Activated naive CD4-positive, alpha-beta T cell treated with anti-CD3 and anti-CD28 coated beads, Interleukin-2, amount 50 U/mL, for 24 hours (primary cell): ENCODE measurements around the gene ZNF362.
A peak's percentile ranks its signal among the peaks of the same experiment; 100 is the strongest.

ENCODE experiments used
- H3K27ac Mint-ChIP-seq: one replicate; pipeline ENCODE4 v1.8.0; 2021; ENCODE audit warnings: mild to moderate bottlenecking, mixed read lengths
- H3K27me3 Mint-ChIP-seq: one replicate; pipeline ENCODE4 v1.8.0; 2021; ENCODE audit warnings: mixed read lengths
- H3K36me3 Mint-ChIP-seq: one replicate; pipeline ENCODE4 v1.8.0; 2021; ENCODE audit warnings: mixed read lengths
- H3K4me1 Mint-ChIP-seq: one replicate; pipeline ENCODE4 v1.8.0; 2021; ENCODE audit warnings: mixed read lengths
- H3K4me3 Mint-ChIP-seq: one replicate; pipeline ENCODE4 v1.8.0; 2021; ENCODE audit warnings: mild to moderate bottlenecking, mixed read lengths
- H3K9me3 Mint-ChIP-seq: one replicate; pipeline ENCODE4 v1.8.0; 2021; ENCODE audit warnings: mixed read lengths

The ZNF362 gene

DNA sequence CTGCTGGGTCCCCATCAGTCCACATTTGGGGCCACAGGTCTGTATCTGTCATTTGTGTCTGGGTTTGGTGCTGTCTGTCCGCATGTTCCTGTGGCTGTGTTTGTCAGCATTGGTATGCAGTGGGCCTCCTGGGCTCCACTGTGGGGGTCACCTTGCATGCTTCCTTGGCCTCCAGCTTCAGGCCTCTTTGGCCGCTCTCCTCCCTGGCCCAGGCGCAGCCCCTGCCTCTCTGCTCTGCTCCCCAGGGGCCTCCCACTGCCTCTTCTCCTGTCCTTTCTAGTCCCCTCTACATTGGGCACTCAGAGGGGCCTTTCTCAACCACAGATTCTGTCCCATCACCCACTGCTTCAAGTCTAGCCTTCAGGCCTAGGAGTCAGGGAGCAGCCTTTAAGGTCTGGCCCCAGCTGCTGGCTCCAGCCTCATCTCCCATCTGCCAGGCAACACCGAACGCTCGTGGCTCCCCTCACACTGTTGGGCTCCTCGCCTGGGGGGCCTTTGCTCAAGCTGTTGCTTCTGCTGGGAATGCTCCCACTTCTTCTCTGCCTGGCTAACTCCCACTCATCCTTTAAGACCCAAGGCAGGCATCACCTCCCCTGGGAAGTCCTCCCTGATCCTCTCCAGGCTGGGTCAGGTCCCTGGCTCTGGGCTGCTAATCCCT lies 14.6 kb downstream of the ZNF362 start:
- H3K4me1 Mint-ChIP-seq, result peaks cover 53% of the 10 kb centered on the region

DNA sequence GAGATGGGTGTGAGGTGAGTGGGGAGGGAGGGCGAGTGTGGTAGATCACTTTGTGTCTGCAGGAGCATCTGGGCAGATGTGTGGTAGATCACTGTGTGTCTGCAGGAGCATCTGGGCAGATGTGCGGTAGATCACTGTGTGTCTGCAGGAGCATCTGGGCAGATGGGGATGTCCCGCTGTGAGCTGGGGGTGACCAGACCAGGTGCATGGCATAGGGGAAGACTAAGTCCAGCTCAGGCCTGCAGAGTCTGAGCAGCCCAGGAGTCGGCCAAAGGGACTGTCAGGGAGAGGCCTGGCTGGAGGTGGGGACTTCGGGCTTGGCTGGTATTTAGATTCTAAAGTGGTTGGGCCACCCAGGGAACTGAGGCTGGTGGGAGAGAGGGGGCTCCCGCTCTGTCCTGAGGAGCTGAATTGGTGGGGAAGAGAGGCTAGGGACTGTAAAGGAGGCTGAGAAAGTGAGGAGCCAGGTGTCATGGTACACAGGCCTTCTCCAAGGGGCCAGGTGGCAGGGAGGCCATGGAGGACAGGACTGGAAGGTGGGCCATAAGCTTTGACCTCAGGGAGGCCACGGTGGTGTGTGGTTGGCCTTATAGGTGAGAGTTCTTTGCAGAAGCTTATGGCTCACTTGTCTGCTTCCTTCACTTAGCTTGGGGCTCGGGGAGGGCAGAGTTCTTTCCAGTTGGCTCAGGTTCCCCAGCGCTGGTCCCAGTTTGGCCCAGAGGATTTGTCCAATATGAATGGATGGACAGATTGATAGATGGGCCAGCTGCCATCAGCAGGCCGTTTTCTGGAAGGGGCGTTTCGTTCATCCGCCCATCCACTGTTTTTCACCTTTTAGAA lies 15.6 kb downstream of the ZNF362 start:
- Mint-ChIP-seq H3K4me3 (no peak overlapping the region), H3K9me3 (no peaks in the 10 kb centered on the region), H3K4me1 (peaks cover 48% of the 10 kb centered on the region), H3K36me3 (no peaks in the 10 kb centered on the region), H3K27ac (no peak overlapping the region), H3K27me3 (no peaks in the 10 kb centered on the region)

More for the DNA sequence above, 14.6 kb downstream of the ZNF362 start:
- H3K9me3 Mint-ChIP-seq, result no peaks in the 10 kb centered on the region
- no peaks in the 10 kb centered on the region for H3K36me3 Mint-ChIP-seq
- no peak overlapping the region for H3K4me3 Mint-ChIP-seq
- no peak overlapping the region for H3K27ac Mint-ChIP-seq
- H3K27me3 Mint-ChIP-seq, result no peaks in the 10 kb centered on the region

DNA sequence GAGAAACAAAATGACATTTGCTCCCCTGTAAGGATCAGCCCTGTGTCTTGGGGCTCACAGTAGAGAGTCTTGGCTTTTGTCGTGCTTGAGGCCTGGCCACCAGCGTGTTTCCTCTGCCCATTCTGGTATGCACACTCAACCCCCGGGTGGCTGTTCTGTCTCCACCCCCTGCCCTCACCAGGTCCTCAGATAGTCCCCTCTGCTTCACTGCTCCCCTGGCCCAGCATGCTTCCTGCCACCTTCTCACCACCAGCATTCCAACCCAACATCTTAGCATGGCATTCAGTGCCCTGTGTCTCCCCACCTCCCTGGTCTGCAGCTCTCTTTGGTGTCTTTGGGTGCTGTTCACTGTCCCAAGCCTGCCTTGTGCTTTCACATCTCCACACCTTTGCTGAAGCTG lies 16.2 kb downstream of the ZNF362 start:
- Mint-ChIP-seq H3K27ac (no peak overlapping the region), H3K27me3 (no peaks in the 10 kb centered on the region), H3K4me1 (peaks cover 48% of the 10 kb centered on the region), H3K4me3 (no peak overlapping the region), H3K36me3 (no peaks in the 10 kb centered on the region), H3K9me3 (no peaks in the 10 kb centered on the region)

DNA sequence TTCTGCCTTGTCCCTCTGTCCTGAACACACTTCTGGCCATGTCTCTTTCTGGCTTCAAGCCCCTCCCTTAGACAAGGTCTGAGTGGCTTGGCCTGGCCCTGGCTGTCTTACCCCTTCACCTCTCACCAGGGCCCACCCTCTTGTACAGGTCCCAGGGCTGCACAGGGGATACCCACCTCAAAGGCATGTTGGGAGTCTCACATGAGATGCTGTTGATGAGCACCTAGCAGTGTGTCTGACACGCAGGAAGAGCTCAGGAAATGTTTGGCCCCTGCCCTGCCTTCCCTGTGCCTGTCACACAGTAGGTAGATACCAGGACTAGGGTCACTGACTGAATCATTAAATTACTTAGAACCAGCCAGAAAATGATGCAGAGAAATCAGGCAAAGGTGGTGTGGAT lies 16.6 kb downstream of the ZNF362 start:
- no peaks in the 10 kb centered on the region for H3K27me3 Mint-ChIP-seq
- no peaks in the 10 kb centered on the region for H3K36me3 Mint-ChIP-seq
- H3K9me3 Mint-ChIP-seq, result no peaks in the 10 kb centered on the region
- H3K4me1 Mint-ChIP-seq, result peaks cover 44% of the 10 kb centered on the region
- H3K4me3 Mint-ChIP-seq, result no peak overlapping the region
- H3K27ac Mint-ChIP-seq, result no peak overlapping the region

DNA sequence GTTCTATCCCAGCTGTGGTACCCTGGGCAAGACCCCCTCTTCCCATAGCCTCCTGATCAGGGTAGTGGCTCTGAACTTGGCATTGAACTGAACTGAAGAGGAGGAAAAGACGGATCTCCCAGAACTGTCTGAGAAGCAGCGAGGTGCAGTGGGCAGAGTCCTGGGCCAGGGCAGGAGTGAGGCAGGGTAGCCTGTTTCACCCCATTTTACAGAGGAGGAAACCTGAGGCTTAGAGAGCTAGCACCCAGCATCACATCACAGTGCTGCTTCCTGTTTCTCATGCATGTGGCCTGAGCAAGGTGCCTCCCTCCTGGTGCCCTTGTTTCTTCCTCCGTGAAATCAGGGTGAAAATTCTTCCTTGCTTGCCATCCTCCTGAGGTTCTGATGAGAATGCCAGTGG lies 17.1 kb downstream of the ZNF362 start:
- H3K4me3 Mint-ChIP-seq, result no peak overlapping the region
- H3K4me1 Mint-ChIP-seq, result peaks cover 39% of the 10 kb centered on the region
- no peak overlapping the region for H3K27ac Mint-ChIP-seq

DNA sequence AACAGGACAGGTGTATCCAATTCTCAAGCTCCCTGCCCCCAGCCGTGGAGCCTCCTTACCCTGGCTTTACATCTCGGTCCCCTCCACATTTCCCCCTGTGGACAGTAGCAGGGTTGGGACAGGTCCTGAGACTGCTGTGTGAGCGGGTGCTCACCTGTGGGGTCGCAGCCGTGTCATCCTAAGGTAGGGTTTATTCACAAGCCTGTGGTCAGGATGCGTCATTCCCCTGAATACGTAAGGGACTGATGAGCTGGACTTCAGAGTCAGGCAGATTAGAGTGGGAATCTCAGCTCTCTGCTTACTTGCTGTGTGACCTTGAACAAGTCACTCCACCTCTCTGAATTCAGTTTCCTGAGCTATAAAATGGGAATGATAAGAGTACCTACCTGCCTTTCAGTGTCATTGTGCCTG lies 17.7 kb downstream of the ZNF362 start:
- Mint-ChIP-seq H3K36me3 (no peaks in the 10 kb centered on the region), H3K27ac (no peak overlapping the region), H3K4me1 (peaks cover 37% of the 10 kb centered on the region), H3K4me3 (no peak overlapping the region), H3K9me3 (no peaks in the 10 kb centered on the region), H3K27me3 (no peaks in the 10 kb centered on the region)

More for the DNA sequence above, 17.1 kb downstream of the ZNF362 start:
- no peaks in the 10 kb centered on the region for H3K9me3 Mint-ChIP-seq
- H3K27me3 Mint-ChIP-seq, result no peaks in the 10 kb centered on the region
- no peaks in the 10 kb centered on the region for H3K36me3 Mint-ChIP-seq

DNA sequence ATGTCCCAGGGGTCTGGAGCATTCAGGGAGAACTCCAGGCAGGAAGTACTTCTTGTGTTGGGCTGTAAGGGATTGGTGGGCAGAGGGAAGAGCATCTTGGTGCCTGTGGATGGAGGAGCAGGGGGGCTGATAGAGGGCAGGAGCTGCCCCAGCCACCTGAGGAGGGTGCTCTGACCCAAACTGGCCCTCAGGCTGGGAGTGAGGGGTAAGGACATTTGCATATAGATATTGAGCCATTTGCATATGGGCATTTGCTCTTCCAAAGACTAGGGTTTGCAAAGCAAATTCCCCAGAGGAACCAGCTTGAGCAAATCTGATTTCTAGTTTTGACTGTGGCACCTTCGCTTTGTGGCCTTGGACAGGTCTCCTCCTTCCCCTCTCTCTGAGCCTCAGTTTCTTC lies 18.2 kb downstream of the ZNF362 start:
- Mint-ChIP-seq H3K36me3 (no peaks in the 10 kb centered on the region), H3K9me3 (no peaks in the 10 kb centered on the region), H3K4me3 (no peak overlapping the region), H3K4me1 (peaks cover 37% of the 10 kb centered on the region), H3K27ac (peak overlapping the region; percentile 48), H3K27me3 (no peaks in the 10 kb centered on the region)

DNA sequence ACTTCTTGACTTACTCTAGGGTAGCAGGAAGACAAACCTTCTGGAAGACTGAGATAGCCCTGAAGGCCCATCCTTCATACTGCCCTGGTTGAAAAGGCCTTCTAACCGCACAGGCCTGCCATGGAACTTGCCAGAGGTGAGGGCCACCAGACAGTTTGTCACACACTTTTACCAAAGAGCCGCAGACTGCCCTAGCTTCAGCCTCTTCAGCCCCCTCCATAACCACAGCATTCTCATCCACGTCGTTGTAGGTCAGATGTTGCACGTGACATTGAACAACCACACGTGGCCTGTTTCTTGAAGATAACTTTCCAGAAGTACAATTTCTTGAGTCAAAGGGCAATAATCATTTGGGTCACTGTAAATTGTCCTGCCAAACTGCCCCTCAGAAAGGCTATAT lies 18.9 kb downstream of the ZNF362 start:
- peaks cover 37% of the 10 kb centered on the region for H3K4me1 Mint-ChIP-seq
- H3K9me3 Mint-ChIP-seq, result no peaks in the 10 kb centered on the region
- no peaks in the 10 kb centered on the region for H3K27me3 Mint-ChIP-seq
- peaks cover 3% of the 10 kb centered on the region for H3K36me3 Mint-ChIP-seq
- H3K27ac Mint-ChIP-seq, result no peak overlapping the region
- no peak overlapping the region for H3K4me3 Mint-ChIP-seq

DNA sequence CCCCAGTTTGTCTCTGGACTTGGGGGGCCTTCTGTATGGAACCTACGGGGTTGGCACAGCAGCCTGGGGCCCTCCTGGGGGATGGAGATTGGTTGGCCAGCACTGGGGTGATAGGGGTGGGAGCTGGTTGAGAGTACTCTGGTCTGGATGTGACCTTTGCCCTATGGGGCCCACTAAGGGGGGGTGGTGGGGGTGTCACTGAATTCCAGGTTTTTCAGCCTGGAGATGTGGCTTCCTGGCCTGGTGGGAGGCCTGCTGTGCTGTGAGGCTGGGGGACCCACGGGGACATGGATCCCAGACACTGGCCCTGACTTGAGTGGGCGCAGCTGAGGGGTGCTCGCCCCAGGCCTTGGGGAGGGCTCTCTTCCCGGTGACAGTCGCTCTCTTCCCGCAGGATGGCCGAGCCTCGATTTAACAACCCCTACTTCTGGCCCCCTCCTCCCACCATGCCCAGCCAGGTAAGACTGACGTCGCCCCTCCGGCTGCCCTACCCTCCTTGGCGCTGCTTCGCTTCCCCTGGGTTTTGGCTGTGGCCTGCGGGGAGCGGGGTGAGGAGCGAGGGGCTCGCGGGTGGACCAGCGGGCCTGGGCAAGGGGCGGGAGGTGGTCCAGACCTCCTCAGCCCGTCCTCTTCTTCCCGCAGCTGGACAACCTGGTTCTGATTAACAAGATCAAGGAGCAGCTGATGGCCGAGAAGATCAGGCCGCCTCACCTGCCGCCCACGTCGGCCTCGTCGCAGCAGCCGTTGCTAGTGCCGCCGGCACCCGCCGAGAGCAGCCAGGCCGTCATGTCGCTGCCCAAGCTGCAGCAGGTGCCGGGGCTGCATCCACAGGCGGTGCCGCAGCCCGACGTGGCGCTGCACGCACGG lies 19.6 kb downstream of the ZNF362 start:
- H3K36me3 Mint-ChIP-seq, result peaks cover 3% of the 10 kb centered on the region
- no peak overlapping the region for H3K4me3 Mint-ChIP-seq
- no peaks in the 10 kb centered on the region for H3K9me3 Mint-ChIP-seq
- H3K27ac Mint-ChIP-seq, result no peak overlapping the region
- no peaks in the 10 kb centered on the region for H3K27me3 Mint-ChIP-seq
- H3K4me1 Mint-ChIP-seq, result peaks cover 34% of the 10 kb centered on the region

DNA sequence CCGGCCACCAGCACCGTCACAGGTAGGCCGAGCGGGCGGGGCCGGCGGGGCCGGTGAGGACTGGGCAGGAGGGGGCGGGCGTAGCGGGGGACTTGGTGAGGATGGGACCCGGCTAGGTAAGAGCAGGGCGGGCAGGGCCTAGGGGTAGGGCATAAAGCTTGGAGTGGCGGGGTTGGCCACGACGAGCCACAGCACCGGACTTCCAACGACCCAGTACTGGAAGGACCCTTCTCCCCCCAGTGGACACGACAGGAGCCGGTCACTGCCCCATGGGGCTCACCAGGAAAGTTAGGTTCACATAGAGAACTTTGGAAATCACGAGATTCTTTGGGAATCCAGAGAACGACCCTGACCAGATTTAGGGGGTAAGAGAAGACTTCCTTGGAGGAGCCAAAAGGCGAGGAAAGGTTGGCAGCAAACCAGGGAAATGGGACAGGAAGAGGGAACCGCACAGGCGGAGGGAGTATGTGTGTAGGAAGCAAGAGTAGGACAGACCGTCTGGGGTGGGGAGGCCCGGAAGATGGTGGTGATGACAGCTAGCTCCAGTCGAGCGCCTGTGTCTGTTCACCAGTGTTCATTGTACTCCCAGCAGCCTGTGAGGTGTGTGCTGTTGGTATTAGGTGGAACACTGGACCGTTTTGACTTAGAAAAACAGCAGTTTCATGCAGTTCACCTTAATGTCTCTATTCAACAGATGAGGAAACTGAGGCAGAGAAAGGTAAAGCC lies 20.4 kb downstream of the ZNF362 start:
- H3K9me3 Mint-ChIP-seq, result no peaks in the 10 kb centered on the region
- H3K27ac Mint-ChIP-seq, result no peak overlapping the region
- H3K4me3 Mint-ChIP-seq, result no peak overlapping the region
- peaks cover 26% of the 10 kb centered on the region for H3K4me1 Mint-ChIP-seq
- H3K27me3 Mint-ChIP-seq, result no peaks in the 10 kb centered on the region
- H3K36me3 Mint-ChIP-seq, result peaks cover 3% of the 10 kb centered on the region

DNA sequence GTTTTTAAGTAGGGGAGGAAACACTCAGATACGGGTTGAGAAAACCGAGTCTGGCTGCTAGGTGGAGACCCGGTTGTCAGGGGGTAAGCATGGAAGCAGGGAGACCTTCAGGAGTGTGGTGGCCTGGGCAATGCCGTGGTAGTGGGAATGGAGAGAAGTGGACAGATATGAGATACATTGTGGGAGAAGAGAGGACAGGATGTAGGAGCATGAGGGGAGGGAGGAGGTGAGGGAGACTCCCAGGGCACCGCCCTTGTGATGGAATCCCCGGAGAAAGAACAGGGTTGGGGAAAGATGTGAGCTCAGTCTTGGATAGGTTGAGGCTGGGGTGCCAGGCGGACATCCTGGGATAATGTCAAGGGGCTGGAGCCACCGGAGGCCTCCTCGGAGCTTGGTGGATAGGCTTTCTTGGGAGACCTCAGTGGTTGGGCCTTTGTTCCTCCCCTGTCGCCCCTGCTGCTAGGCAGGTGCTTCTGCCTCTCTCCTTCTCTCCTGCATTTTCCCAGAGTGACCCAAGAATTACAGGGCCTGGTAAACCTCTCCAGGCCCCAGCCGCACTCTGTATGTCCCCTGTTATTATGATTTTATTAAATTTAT lies 21.3 kb downstream of the ZNF362 start:
- Mint-ChIP-seq H3K4me3 (no peak overlapping the region), H3K36me3 (peaks cover 9% of the 10 kb centered on the region), H3K9me3 (no peaks in the 10 kb centered on the region), H3K27ac (no peak overlapping the region), H3K27me3 (no peaks in the 10 kb centered on the region), H3K4me1 (peaks cover 18% of the 10 kb centered on the region)

DNA sequence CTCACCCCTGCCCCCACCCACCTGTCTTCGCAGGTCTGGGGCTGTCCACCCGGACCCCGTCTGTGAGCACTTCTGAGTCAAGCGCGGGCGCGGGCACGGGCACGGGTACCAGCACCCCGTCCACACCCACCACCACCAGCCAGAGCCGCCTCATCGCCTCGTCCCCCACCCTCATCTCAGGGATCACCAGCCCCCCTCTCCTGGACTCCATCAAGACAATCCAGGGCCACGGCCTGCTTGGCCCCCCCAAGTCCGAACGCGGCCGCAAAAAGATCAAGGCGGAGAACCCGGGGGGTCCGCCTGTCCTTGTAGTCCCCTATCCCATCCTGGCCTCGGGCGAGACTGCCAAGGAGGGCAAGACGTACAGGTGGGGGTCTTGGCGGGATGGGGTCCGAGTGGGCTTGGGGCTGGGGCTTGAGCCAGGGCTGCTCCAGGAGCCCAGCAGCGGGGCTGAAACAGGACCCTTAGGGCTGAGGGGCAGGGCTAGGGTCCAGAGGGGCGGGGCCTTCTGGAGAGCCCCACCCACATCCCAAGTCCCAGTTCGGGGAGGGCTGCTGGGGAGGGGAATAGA lies 23.9 kb downstream of the ZNF362 start:
- no peaks in the 10 kb centered on the region for H3K27me3 Mint-ChIP-seq
- peaks cover 9% of the 10 kb centered on the region for H3K36me3 Mint-ChIP-seq
- no peak overlapping the region for H3K4me3 Mint-ChIP-seq
- H3K9me3 Mint-ChIP-seq, result no peaks in the 10 kb centered on the region
- H3K4me1 Mint-ChIP-seq, result no peaks in the 10 kb centered on the region
- no peak overlapping the region for H3K27ac Mint-ChIP-seq

DNA sequence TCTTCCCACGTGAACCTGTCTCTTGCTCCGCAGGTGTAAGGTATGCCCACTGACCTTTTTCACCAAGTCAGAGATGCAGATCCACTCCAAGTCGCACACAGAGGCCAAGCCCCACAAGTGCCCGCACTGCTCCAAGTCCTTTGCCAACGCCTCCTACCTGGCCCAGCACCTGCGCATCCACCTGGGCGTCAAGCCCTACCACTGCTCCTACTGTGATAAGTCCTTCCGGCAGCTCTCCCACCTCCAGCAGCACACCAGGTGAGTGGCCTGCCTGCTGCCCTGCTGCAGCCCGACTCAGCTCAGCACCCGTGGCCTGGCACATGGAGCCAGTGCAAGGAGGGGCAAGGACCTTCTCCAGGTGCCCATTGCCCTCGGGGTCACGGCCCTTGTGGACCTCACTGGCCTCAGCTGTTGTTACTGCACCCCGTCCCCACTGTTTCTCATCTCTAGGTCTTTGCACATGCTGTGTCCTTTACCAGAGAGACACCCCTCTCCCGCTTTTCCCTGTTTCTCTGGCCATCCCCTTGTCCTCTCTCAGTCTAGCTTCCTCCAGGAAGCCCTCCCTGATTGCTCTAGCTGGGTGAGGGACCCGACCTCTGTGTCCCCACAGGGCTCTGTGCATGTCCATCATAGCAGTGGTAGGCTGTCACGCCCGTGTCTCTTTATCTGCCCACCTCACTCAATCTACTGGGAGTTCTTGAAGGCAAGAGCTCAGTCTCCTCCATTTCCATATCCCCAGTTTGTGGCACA lies 25.4 kb downstream of the ZNF362 start:
- H3K27me3 Mint-ChIP-seq, result no peaks in the 10 kb centered on the region
- no peak overlapping the region for H3K4me3 Mint-ChIP-seq
- no peak overlapping the region for H3K27ac Mint-ChIP-seq
- H3K36me3 Mint-ChIP-seq, result peaks cover 9% of the 10 kb centered on the region
- no peaks in the 10 kb centered on the region for H3K4me1 Mint-ChIP-seq
- no peaks in the 10 kb centered on the region for H3K9me3 Mint-ChIP-seq

DNA sequence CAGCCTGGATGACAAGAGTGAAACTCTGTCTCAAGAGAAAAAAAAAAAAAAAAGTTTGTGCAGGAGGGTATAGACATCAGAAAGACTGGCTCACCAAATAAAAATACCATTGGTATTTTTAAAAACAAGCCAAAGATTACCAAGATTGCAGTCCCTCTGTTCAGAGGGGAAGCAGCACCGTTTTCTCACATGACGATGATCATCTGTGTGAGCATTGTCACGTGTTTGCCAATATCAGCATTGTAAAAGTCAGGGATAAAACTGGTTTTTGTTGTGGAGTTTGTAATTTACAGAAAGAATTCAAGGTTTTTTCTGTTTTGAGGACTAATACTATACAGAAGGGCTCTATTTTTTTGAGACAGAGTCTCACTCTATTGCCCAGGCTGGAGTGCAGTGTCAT lies 26.5 kb downstream of the ZNF362 start:
- Mint-ChIP-seq H3K27me3 (no peaks in the 10 kb centered on the region), H3K36me3 (peaks cover 11% of the 10 kb centered on the region), H3K27ac (no peak overlapping the region), H3K9me3 (no peaks in the 10 kb centered on the region), H3K4me3 (no peak overlapping the region), H3K4me1 (no peaks in the 10 kb centered on the region)
